ENCODE data around the gene ADGRF3.

DNA sequence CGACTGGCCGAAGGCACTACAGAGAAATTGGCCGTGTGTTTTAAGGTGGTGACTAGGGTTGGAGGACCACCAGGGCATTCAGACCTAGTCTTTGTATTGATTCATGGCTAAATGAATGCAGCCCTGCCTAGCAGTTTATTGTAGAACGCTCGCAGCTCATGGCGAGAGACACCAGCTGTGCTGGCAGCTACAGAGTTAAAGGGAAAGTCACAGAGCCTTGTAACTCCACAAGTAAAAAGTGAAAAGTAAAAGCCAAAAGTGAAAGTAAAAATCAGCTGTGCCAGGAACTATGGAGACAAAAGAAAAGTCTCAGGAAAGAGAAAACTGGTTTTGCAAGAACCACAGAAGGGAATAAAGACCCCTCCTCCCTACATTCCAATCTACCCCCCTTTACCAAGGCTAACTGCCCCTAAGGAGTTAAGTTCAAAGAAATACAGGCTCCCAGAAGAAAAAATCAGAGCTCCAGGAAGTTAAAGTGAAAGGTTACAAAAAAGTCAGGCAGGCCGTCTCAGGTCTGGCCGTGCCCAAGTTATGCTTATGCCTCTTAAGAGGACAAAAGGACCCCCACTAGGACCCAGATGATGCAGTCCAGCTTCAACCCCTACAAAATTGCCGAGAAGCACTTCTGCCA lies 47.0 kb downstream of the ADGRF3 start:
- TF ChIP-seq, protein P1, sequence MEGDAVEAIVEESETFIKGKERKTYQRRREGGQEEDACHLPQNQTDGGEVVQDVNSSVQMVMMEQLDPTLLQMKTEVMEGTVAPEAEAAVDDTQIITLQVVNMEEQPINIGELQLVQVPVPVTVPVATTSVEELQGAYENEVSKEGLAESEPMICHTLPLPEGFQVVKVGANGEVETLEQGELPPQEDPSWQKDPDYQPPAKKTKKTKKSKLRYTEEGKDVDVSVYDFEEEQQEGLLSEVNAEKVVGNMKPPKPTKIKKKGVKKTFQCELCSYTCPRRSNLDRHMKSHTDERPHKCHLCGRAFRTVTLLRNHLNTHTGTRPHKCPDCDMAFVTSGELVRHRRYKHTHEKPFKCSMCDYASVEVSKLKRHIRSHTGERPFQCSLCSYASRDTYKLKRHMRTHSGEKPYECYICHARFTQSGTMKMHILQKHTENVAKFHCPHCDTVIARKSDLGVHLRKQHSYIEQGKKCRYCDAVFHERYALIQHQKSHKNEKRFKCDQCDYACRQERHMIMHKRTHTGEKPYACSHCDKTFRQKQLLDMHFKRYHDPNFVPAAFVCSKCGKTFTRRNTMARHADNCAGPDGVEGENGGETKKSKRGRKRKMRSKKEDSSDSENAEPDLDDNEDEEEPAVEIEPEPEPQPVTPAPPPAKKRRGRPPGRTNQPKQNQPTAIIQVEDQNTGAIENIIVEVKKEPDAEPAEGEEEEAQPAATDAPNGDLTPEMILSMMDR (IDR thresholded peaks at IDR 0.05) = no peak
- no peak for TF ChIP-seq POLR2AphosphoS5 (IDR thresholded peaks at IDR 0.05)

Measured in upper lobe of left lung (tissue), 4 donors.